GM23248 (cell line): ENCODE results near the gene DPEP2. TPM values are rescaled to one million over a fixed set of nuclear protein-coding genes. Genes with fewer than 3 reads are reported as not detected.
A peak's percentile ranks its signal among the peaks of the same experiment; 100 is the strongest.

ENCODE experiments used
- DNase-seq: peaks from one replicate; pipeline ENCODE4 v3.0.0-alpha.2; 2015
- H2AFZ ChIP-seq: fragments of 200-600 bp; sonication (generic); 2 replicates; pipeline ENCODE4 v1.6.1; 2016; ENCODE audit warnings: antibody characterized with exemption
- H3F3A ChIP-seq: fragments of 200-600 bp; sonication (generic); 2 replicates; pipeline ENCODE4 v1.6.1; 2016; ENCODE audit warnings: mild to moderate bottlenecking, antibody characterized with exemption, mixed run types; ENCODE audit not compliant: insufficient read depth
- H3K27ac ChIP-seq: fragments of 200-600 bp; sonication (generic); 2 replicates; pipeline ENCODE4 v1.5.1; 2016; ENCODE audit warnings: mild to moderate bottlenecking
- H3K27me3 ChIP-seq: fragments of 200-600 bp; sonication (generic); replicated peaks from 2 replicates; pipeline ENCODE4 v1.6.1; 2016; ENCODE audit warnings: mild to moderate bottlenecking; ENCODE audit not compliant: insufficient read depth
- H3K36me3 ChIP-seq: fragments of 200-600 bp; sonication (generic); 2 replicates; pipeline ENCODE4 v1.6.1; 2016; ENCODE audit warnings: low read depth, mild to moderate bottlenecking
- H3K4me1 ChIP-seq: fragments of 200-600 bp; sonication (generic); 2 replicates; pipeline ENCODE4 v1.6.1; 2016; ENCODE audit warnings: mild to moderate bottlenecking; ENCODE audit not compliant: insufficient read depth
- H3K4me2 ChIP-seq: fragments of 200-600 bp; sonication (generic); one replicate; pipeline ENCODE4 v1.6.1; 2016; ENCODE audit warnings: mild to moderate bottlenecking; ENCODE audit not compliant: unreplicated experiment
- H3K4me3 ChIP-seq: fragments of 200-600 bp; sonication (generic); 2 replicates; pipeline ENCODE4 v1.5.1; 2016; ENCODE audit warnings: mild to moderate bottlenecking
- H3K79me2 ChIP-seq: fragments of 200-600 bp; sonication (generic); 2 replicates; pipeline ENCODE4 v1.6.1; 2016; ENCODE audit warnings: mild to moderate bottlenecking; ENCODE audit not compliant: insufficient read depth
- H3K9ac ChIP-seq: fragments of 200-600 bp; sonication (generic); 2 replicates; pipeline ENCODE4 v1.6.1; 2016; ENCODE audit warnings: mild to moderate bottlenecking
- H3K9me2 ChIP-seq: fragments of 200-600 bp; sonication (generic); 2 replicates; pipeline ENCODE4 v1.6.1; 2016; ENCODE audit warnings: mixed run types, mild to moderate bottlenecking, moderate library complexity; ENCODE audit not compliant: insufficient read depth
- H3K9me3 ChIP-seq: fragments of 200-600 bp; sonication (generic); one replicate; pipeline ENCODE4 v1.6.1; 2017; ENCODE audit warnings: low read depth
- H4K20me1 ChIP-seq: fragments of 200-600 bp; sonication (generic); 2 replicates; pipeline ENCODE4 v1.6.0; 2016; ENCODE audit not compliant: insufficient read depth
- EZH2 ChIP-seq: fragments of 200-600 bp; sonication (generic); IDR thresholded peaks from 2 replicates; pipeline ENCODE4 v1.6.1; 2018; ENCODE audit warnings: antibody characterized with exemption, mild to moderate bottlenecking; ENCODE audit not compliant: insufficient read depth, poor library complexity, severe bottlenecking
- EZH2phosphoT487 ChIP-seq: fragments of 200-600 bp; sonication (generic); IDR thresholded peaks from 2 replicates; pipeline ENCODE4 v1.6.1; 2018; ENCODE audit warnings: antibody characterized with exemption, moderate library complexity, mild to moderate bottlenecking, low read depth; ENCODE audit not compliant: insufficient read depth
- WGBS, 2 experiments: methylation state at CpG; one replicate each; pipeline ENCODE4 v1.1.6; 2015 to 2017; ENCODE audit warnings: low lambda C conversion rate in 2 of 2, low coverage in 1 of 2; ENCODE audit errors: missing lambda C conversion rate in 2 of 2; 5-methylcytosine and 5-hydroxymethylcytosine counted together
- in situ Hi-C: fragments of 300-500 bp; cut with MboI; formaldehyde crosslinking; loops from 2 replicates; pipeline ENCODE4 v1.15.0; 2020
- polyA plus RNA-seq: library from polyadenylated mRNA; unstranded; fragments of >200 nt; fragmentation: Nextera tagmentation; extraction: Ambion mirVana; gene quantifications from 2 replicates; pipeline ENCODE4 v1.2.1, GENCODE V29; 2016
- total RNA-seq: library from RNA; depleted of rRNA; stranded (reverse); fragments of >200 nt; shearing (Covaris generic); gene quantifications from 2 replicates; pipeline ENCODE4 v1.2.3, GENCODE V29; 2014

DPEP2 gene
- total and polyA plus RNA-seq, 2 experiments from 2014 or later, result not detected

- 67 to 70% methylated on average over 11 of the region's 11 CpGs for WGBS, 2 experiments
- in situ Hi-C loops, result no loop called here
- peaks cover 18% of the 10 kb centered on the region for H3K4me1 ChIP-seq
- H3F3A ChIP-seq, result peaks cover 8% of the 10 kb centered on the region
- no peak for TF ChIP-seq EZH2
- TF ChIP-seq EZH2phosphoT487, result no peak
- DNase-seq, result no peak
- H3K9me2 ChIP-seq, result no peaks in the 10 kb centered on the region
- H3K27me3 ChIP-seq, result no peaks in the 10 kb centered on the region
- H3K4me2 ChIP-seq, result peak overlapping the region; percentile 99
- H3K79me2 ChIP-seq, result peaks cover 72% of the 10 kb centered on the region
- H3K9me3 ChIP-seq, result no peaks in the 10 kb centered on the region
- H3K9ac ChIP-seq, result peak overlapping the region; percentile 98
- peaks cover 23% of the 10 kb centered on the region for H3K36me3 ChIP-seq
- 0 out of 2 replicates have a peak, but pooled peaks cover 3% of the 10 kb centered on the region for H4K20me1 ChIP-seq
- H2AFZ ChIP-seq, result no peak overlapping the region
- H3K27ac ChIP-seq, result peak overlapping the region; percentile 80
- H3K4me3 ChIP-seq, result peak overlapping the region; percentile 94
Measured at GRCh38 chr16:67965668-67966548, 33.4 kb downstream of the DPEP2 start.

GRCh38 chr16:67964477-67965131, 34.7 kb downstream of the DPEP2 start:
- no peak for TF ChIP-seq EZH2
- TF ChIP-seq EZH2phosphoT487, result no peak
- no peaks in the 10 kb centered on the region for H3K27me3 ChIP-seq
- 50 to 53% methylated on average over 6 of the region's 6 CpGs for WGBS, 2 experiments
- no peak overlapping the region for H3K27ac ChIP-seq
- peaks cover 30% of the 10 kb centered on the region for H3K4me1 ChIP-seq
- H3K79me2 ChIP-seq, result peaks cover 85% of the 10 kb centered on the region
- H3K9ac ChIP-seq, result no peak overlapping the region
- peaks cover 16% of the 10 kb centered on the region for H3F3A ChIP-seq
- H3K4me3 ChIP-seq, result no peak overlapping the region
- no peaks in the 10 kb centered on the region for H3K9me2 ChIP-seq
- H3K36me3 ChIP-seq, result peaks cover 23% of the 10 kb centered on the region
- peak overlapping the region; percentile 3 for H3K4me2 ChIP-seq
- 0 out of 2 replicates have a peak, but pooled peaks cover 3% of the 10 kb centered on the region for H4K20me1 ChIP-seq
- no peak for DNase-seq
- H2AFZ ChIP-seq, result no peak overlapping the region
- no peaks in the 10 kb centered on the region for H3K9me3 ChIP-seq
- in situ Hi-C loops, result no loop called here

- WGBS, 2 experiments, result 45 to 48% methylated on average over 20 to 32 of the region's 32 CpGs
- Histone ChIP-seq H2AFZ (no peak overlapping the region), H3K79me2 (peaks cover 93% of the 10 kb centered on the region), H4K20me1 (0 out of 2 replicates have a peak, but pooled peaks cover 3% of the 10 kb centered on the region), H3K9me2 (no peaks in the 10 kb centered on the region), H3K4me3 (no peak overlapping the region), H3K9ac (no peak overlapping the region), H3K4me1 (peaks cover 38% of the 10 kb centered on the region), H3F3A (peaks cover 16% of the 10 kb centered on the region), H3K27me3 (no peaks in the 10 kb centered on the region), H3K27ac (no peak overlapping the region), H3K36me3 (peaks cover 24% of the 10 kb centered on the region), H3K4me2 (no peak overlapping the region), H3K9me3 (no peaks in the 10 kb centered on the region)
- in situ Hi-C loops, result no loop called here
- TF ChIP-seq EZH2phosphoT487, result no peak
- TF ChIP-seq EZH2, result no peak
- peak; percentile 39 for DNase-seq
Measured at GRCh38 chr16:67963662-67964321, 35.5 kb downstream of the DPEP2 start.

GRCh38 chr16:67963292-67963661, 36.0 kb downstream of the DPEP2 start:
- no peak overlapping the region for H3K4me3 ChIP-seq
- no peaks in the 10 kb centered on the region for H3K27me3 ChIP-seq
- H3K36me3 ChIP-seq, result peaks cover 29% of the 10 kb centered on the region
- H3K9me2 ChIP-seq, result no peaks in the 10 kb centered on the region
- TF ChIP-seq EZH2 (no peak), EZH2phosphoT487 (no peak)
- 61 to 63% methylated on average over 2 of the region's 2 CpGs for WGBS, 2 experiments
- in situ Hi-C loops, result no loop called here
- no peak overlapping the region for H2AFZ ChIP-seq
- H3K4me1 ChIP-seq, result peaks cover 40% of the 10 kb centered on the region
- H3K9ac ChIP-seq, result no peak overlapping the region
- peaks cover 16% of the 10 kb centered on the region for H3F3A ChIP-seq
- no peaks in the 10 kb centered on the region for H3K9me3 ChIP-seq
- H4K20me1 ChIP-seq, result 0 out of 2 replicates have a peak, but pooled peaks cover 3% of the 10 kb centered on the region
- H3K27ac ChIP-seq, result no peak overlapping the region
- peaks cover 98% of the 10 kb centered on the region for H3K79me2 ChIP-seq
- no peak for DNase-seq
- no peak overlapping the region for H3K4me2 ChIP-seq
